Measurements from ENCODE around the gene SH3RF3.

The SH3RF3 gene

DNA sequence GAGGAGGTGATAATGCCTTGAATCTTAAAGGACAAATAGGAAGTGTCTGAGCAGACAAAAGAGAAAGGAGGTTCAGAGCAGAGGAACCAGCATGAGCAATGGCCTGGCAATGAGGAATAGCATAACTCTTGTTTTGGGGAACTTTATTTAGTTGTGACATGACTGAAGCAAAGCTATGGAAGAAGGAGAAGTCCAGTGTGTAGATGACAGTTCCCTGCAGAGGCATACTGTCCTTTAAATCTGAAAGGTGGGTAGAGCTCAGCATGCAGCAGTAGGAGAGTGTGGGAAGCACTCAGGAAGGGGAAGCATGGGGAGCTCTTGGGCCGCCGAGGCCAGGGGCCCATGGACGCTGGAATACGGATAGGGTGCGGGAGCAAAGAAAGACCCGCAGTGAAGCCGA is 311.0 kb downstream of the SH3RF3 start:
- H3K4me1 ChIP-seq (ENCODE audit: control insufficient read depth in 2 of 2, insufficient read depth in 1 of 2, low read depth in 1 of 2, low read length in 2 of 2) = peaks cover 0 to 4% of the 10 kb centered on the region in 2 donors

DNA sequence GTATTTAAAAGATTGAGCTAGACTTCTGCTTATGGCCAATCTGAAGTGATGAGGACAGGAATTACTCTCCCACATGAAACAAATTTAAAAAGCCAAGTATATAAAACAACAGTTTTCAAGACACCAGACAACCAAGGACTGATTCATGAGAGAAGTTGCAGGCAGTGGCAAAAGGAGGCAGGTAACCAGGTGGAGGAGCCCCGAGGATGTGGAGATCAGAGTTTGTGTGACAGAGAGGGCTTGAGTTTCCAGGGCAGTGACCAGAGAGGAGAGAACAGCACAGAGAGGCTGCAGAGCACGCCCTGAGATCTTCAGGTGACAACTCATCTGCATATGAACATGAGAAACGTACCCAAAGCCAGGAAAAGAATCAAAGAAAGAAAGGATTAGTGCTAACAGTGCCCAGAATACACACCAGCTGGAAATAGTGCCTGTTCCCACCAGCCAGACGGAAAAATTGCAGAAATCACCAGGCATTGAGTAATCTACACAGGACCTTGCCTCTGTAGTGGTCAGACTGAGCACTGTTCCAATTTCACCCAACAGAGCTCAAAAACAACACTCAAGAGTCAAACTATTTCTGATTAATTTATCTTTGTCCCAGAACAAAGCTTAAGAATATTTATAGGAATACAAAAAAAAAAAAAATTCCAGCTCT is 311.6 kb downstream of the SH3RF3 start:
- Histone ChIP-seq H2AK5ac (ENCODE audit: low read depth, low read length) (no peak overlapping the region), H3K4me3 (ENCODE audit: low read length in 2 of 2) (no peak overlapping the region), H3K27ac (replicated peaks; ENCODE audit: low read length) (no peak overlapping the region), H3K27me3 (ENCODE audit: control insufficient read depth in 3 of 3, insufficient read depth in 3 of 3, low read depth in 1 of 3, low read length in 3 of 3) (no peaks in the 10 kb centered on the region), H3K4me2 (ENCODE audit: insufficient read depth, low read length, poor library complexity, severe bottlenecking) (no peak overlapping the region), H2BK5ac (ENCODE audit: low read length) (no peak overlapping the region), H3K4ac (ENCODE audit: low read length) (no peak overlapping the region), H3K23ac (ENCODE audit: low read depth, low read length, poor library complexity) (no peak overlapping the region), H3K9ac (ENCODE audit: low read depth, low read length, poor library complexity) (no peak overlapping the region), H3K79me1 (ENCODE audit: low read depth, low read length) (no peaks in the 10 kb centered on the region), H3K36me3 (replicated peaks in 1 of 2; ENCODE audit: control insufficient read depth in 2 of 2, insufficient read depth in 2 of 2, low read length in 2 of 2) (no peaks in the 10 kb centered on the region), H2AFZ (ENCODE audit: low read length) (no peak overlapping the region), H4K91ac (ENCODE audit: low read depth, low read length, poor library complexity) (no peak overlapping the region), H3K9me3 (replicated peaks in 1 of 2; ENCODE audit: control insufficient read depth in 2 of 2, insufficient read depth in 1 of 2, low read depth in 1 of 2, low read length in 2 of 2) (peaks cover 0 to 17% of the 10 kb centered on the region in 2 donors), H2BK15ac (ENCODE audit: low read length) (no peak overlapping the region), H2BK120ac (ENCODE audit: low read depth, low read length) (no peak overlapping the region), H3K18ac (ENCODE audit: low read length) (no peak overlapping the region), H3K14ac (ENCODE audit: low read length) (no peak overlapping the region), H4K8ac (ENCODE audit: low read depth, low read length) (no peak overlapping the region), H2BK12ac (ENCODE audit: low read length) (no peak overlapping the region), H3K4me1 (ENCODE audit: control insufficient read depth in 2 of 2, insufficient read depth in 1 of 2, low read depth in 1 of 2, low read length in 2 of 2) (peaks cover 0 to 4% of the 10 kb centered on the region in 2 donors)
- WGBS, 2 donors (ENCODE audit: extremely low coverage in 2 of 2, insufficient read length in 2 of 2, insufficient replicate concordance in 1 of 2) = no CpG with 5 or more reads among the region's 4 CpGs
- no peak for DNase-seq (ENCODE audit: low spot score)

More for the DNA sequence above, 311.0 kb downstream of the SH3RF3 start:
- Histone ChIP-seq H4K91ac (ENCODE audit: low read depth, low read length, poor library complexity) (no peak overlapping the region), H2BK15ac (ENCODE audit: low read length) (no peak overlapping the region), H2BK12ac (ENCODE audit: low read length) (no peak overlapping the region), H2BK120ac (ENCODE audit: low read depth, low read length) (no peak overlapping the region), H3K23ac (ENCODE audit: low read depth, low read length, poor library complexity) (no peak overlapping the region), H3K4ac (ENCODE audit: low read length) (no peak overlapping the region), H3K14ac (ENCODE audit: low read length) (no peak overlapping the region), H3K27me3 (ENCODE audit: control insufficient read depth in 3 of 3, insufficient read depth in 3 of 3, low read depth in 1 of 3, low read length in 3 of 3) (no peaks in the 10 kb centered on the region), H3K79me1 (ENCODE audit: low read depth, low read length) (no peaks in the 10 kb centered on the region), H3K4me2 (ENCODE audit: insufficient read depth, low read length, poor library complexity, severe bottlenecking) (no peak overlapping the region), H2BK5ac (ENCODE audit: low read length) (no peak overlapping the region), H2AFZ (ENCODE audit: low read length) (no peak overlapping the region), H3K4me3 (ENCODE audit: low read length in 2 of 2) (no peak overlapping the region), H2AK5ac (ENCODE audit: low read depth, low read length) (no peak overlapping the region), H3K9me3 (replicated peaks in 1 of 2; ENCODE audit: control insufficient read depth in 2 of 2, insufficient read depth in 1 of 2, low read depth in 1 of 2, low read length in 2 of 2) (peaks cover 0 to 15% of the 10 kb centered on the region in 2 donors), H3K18ac (ENCODE audit: low read length) (no peak overlapping the region), H3K36me3 (replicated peaks in 1 of 2; ENCODE audit: control insufficient read depth in 2 of 2, insufficient read depth in 2 of 2, low read length in 2 of 2) (no peaks in the 10 kb centered on the region), H3K27ac (replicated peaks; ENCODE audit: low read length) (no peak overlapping the region), H3K9ac (ENCODE audit: low read depth, low read length, poor library complexity) (no peak overlapping the region), H4K8ac (ENCODE audit: low read depth, low read length) (no peak overlapping the region)
- no peak for DNase-seq (ENCODE audit: low spot score)
- no CpG with 5 or more reads among the region's 7 CpGs for WGBS, 2 donors (ENCODE audit: extremely low coverage in 2 of 2, insufficient read length in 2 of 2, insufficient replicate concordance in 1 of 2)

DNA sequence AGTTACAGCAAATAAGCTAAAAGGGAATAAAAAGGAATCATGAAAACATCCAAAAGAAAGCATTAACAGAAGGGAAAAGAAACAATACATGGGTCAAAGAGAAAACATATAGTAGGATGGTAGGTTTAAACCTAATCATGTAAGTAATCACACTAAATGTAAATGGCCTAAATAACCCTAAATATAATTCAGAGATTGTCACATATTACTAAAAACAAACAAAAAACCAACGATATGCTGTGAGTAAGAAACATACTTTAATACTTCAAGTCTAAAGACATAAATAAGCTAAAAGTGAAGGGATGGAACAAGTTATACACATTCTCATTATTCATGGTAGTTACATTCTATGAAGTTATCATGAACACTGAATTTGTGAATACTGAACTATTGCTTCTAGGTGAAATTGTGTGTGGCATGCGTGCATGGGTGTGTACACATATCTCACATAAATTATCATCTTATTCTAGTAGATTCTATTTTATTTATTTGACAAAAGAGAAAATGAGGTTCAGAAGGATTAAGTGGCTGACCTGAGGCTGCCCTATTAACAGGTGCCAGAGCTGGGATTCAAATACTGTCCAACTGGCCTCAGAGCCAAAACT is 313.8 kb downstream of the SH3RF3 start:
- Histone ChIP-seq H4K91ac (ENCODE audit: low read depth, low read length, poor library complexity) (no peak overlapping the region), H3K23ac (ENCODE audit: low read depth, low read length, poor library complexity) (no peak overlapping the region), H3K9ac (ENCODE audit: low read depth, low read length, poor library complexity) (no peak overlapping the region), H3K79me1 (ENCODE audit: low read depth, low read length) (no peaks in the 10 kb centered on the region), H2BK5ac (ENCODE audit: low read length) (no peak overlapping the region), H2AK5ac (ENCODE audit: low read depth, low read length) (no peak overlapping the region), H3K14ac (ENCODE audit: low read length) (no peak overlapping the region), H3K4ac (ENCODE audit: low read length) (no peak overlapping the region), H4K8ac (ENCODE audit: low read depth, low read length) (no peak overlapping the region), H3K27ac (replicated peaks; ENCODE audit: low read length) (no peak overlapping the region), H3K18ac (ENCODE audit: low read length) (no peak overlapping the region), H3K27me3 (ENCODE audit: control insufficient read depth in 3 of 3, insufficient read depth in 3 of 3, low read depth in 1 of 3, low read length in 3 of 3) (no peaks in the 10 kb centered on the region), H2BK15ac (ENCODE audit: low read length) (no peak overlapping the region), H3K36me3 (replicated peaks in 1 of 2; ENCODE audit: control insufficient read depth in 2 of 2, insufficient read depth in 2 of 2, low read length in 2 of 2) (no peaks in the 10 kb centered on the region), H3K4me2 (ENCODE audit: insufficient read depth, low read length, poor library complexity, severe bottlenecking) (no peak overlapping the region), H3K4me1 (ENCODE audit: control insufficient read depth in 2 of 2, insufficient read depth in 1 of 2, low read depth in 1 of 2, low read length in 2 of 2) (peaks cover 4 to 8% of the 10 kb centered on the region in 2 donors), H2BK12ac (ENCODE audit: low read length) (no peak overlapping the region), H3K9me3 (replicated peaks in 1 of 2; ENCODE audit: control insufficient read depth in 2 of 2, insufficient read depth in 1 of 2, low read depth in 1 of 2, low read length in 2 of 2) (peaks cover 0 to 17% of the 10 kb centered on the region in 2 donors), H3K4me3 (ENCODE audit: low read length in 2 of 2) (no peak overlapping the region), H2AFZ (ENCODE audit: low read length) (no peak overlapping the region), H2BK120ac (ENCODE audit: low read depth, low read length) (no peak overlapping the region)
- no CpG with 5 or more reads among the region's 2 CpGs for WGBS, 2 donors (ENCODE audit: extremely low coverage in 2 of 2, insufficient read length in 2 of 2, insufficient replicate concordance in 1 of 2)
- DNase-seq (ENCODE audit: low spot score) = no peak

DNA sequence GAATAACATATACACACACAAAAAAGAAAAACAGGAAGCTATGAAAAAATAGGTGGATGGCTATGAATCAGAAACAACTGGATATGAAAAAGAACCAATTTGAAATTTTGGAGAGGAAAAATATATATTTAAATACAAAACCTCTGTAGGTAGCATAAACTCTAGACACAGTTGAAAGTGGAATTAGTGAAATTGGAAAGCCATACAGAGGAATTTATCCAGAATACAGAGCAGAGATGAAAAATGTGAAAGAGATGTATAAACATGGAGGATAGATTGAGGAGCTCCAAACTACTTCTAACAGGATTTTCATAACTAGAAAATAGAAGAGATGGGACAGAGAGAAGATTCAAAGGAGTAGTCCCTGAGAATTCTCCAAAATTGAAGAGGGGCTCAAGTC is 315.9 kb downstream of the SH3RF3 start:
- H3K79me1 ChIP-seq (ENCODE audit: low read depth, low read length) = no peaks in the 10 kb centered on the region
- H3K23ac ChIP-seq (ENCODE audit: low read depth, low read length, poor library complexity) = no peak overlapping the region
- no peak overlapping the region for H3K27ac ChIP-seq (replicated peaks; ENCODE audit: low read length)
- H2BK120ac ChIP-seq (ENCODE audit: low read depth, low read length) = no peak overlapping the region
- no peak overlapping the region for H2BK12ac ChIP-seq (ENCODE audit: low read length)
- peaks cover 1 to 8% of the 10 kb centered on the region in 2 donors for H3K4me1 ChIP-seq (ENCODE audit: control insufficient read depth in 2 of 2, insufficient read depth in 1 of 2, low read depth in 1 of 2, low read length in 2 of 2)
- no peak overlapping the region for H4K91ac ChIP-seq (ENCODE audit: low read depth, low read length, poor library complexity)
- H3K36me3 ChIP-seq (replicated peaks in 1 of 2; ENCODE audit: control insufficient read depth in 2 of 2, insufficient read depth in 2 of 2, low read length in 2 of 2) = no peaks in the 10 kb centered on the region
- no peak overlapping the region for H2BK15ac ChIP-seq (ENCODE audit: low read length)
- H2AK5ac ChIP-seq (ENCODE audit: low read depth, low read length) = no peak overlapping the region
- H2AFZ ChIP-seq (ENCODE audit: low read length) = no peak overlapping the region
- no peak for DNase-seq (ENCODE audit: low spot score)
- no peak overlapping the region for H3K4me2 ChIP-seq (ENCODE audit: insufficient read depth, low read length, poor library complexity, severe bottlenecking)
- H3K9ac ChIP-seq (ENCODE audit: low read depth, low read length, poor library complexity) = no peak overlapping the region
- H3K14ac ChIP-seq (ENCODE audit: low read length) = no peak overlapping the region
- peaks cover 0 to 17% of the 10 kb centered on the region in 2 donors for H3K9me3 ChIP-seq (replicated peaks in 1 of 2; ENCODE audit: control insufficient read depth in 2 of 2, insufficient read depth in 1 of 2, low read depth in 1 of 2, low read length in 2 of 2)
- H2BK5ac ChIP-seq (ENCODE audit: low read length) = no peak overlapping the region
- no peak overlapping the region for H4K8ac ChIP-seq (ENCODE audit: low read depth, low read length)
- no peak overlapping the region for H3K4me3 ChIP-seq (ENCODE audit: low read length in 2 of 2)
- H3K4ac ChIP-seq (ENCODE audit: low read length) = no peak overlapping the region
- no peaks in the 10 kb centered on the region for H3K27me3 ChIP-seq (ENCODE audit: control insufficient read depth in 3 of 3, insufficient read depth in 3 of 3, low read depth in 1 of 3, low read length in 3 of 3)
- no peak overlapping the region for H3K18ac ChIP-seq (ENCODE audit: low read length)
